ENCODE data around the gene TMTC2. TPM values are rescaled to one million over a fixed set of nuclear protein-coding genes. Genes with fewer than 3 reads are reported as not detected.

Gene TMTC2
- total RNA-seq, 1 experiment from 2014 or later = 10.8 TPM

GRCh38 chr12:83046019-83046418 lies 359.3 kb downstream of the TMTC2 start:
- no peak for DNase-seq (ENCODE audit: extremely low read depth, low read depth)

DNA sequence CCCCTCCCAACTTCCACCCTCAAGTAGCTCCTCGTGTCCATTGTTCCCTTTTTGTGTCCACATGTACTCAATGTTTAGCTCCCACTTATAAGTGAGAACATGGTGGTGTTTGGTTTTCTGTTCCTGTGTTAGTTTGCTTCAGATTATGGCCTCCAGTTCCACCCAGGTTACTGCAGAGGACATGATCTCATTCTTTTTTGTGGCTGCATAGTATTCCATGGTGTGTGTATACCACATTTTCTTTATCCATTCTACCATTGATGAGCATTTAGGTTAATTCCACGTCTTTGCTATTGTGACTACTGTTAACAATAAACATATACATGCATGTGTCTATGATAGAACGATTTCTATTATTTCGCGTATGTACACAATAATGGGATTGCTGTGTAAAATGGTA lies 362.6 kb downstream of the TMTC2 start:
- no peak for DNase-seq (ENCODE audit: extremely low read depth, low read depth)

- no peak for DNase-seq (ENCODE audit: extremely low read depth, low read depth)
Measured at GRCh38 chr12:83052890-83053541, 366.3 kb downstream of the TMTC2 start.

GRCh38 chr12:83057436-83057835 lies 370.7 kb downstream of the TMTC2 start:
- DNase-seq (ENCODE audit: extremely low read depth, low read depth) = no peak

DNA sequence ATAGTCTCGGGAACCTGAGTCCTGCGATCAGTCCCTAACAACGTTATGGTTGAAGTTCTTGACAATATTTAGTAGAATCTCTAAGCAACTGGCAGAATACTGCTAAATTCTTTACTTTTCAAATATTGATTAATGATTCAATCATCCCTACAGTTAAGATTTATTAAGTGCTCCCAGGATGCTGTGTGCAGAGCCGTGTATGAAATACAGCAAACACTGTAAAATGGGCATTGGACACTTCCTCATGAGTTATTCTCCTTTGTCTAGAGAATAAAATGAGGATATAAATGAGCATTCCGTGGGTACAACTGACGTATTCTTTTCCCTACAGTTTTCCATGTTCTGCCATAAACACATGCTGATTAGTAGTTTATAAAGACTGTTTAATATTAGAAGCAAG lies 372.4 kb downstream of the TMTC2 start:
- DNase-seq (ENCODE audit: extremely low read depth, low read depth) = no peak

DNA sequence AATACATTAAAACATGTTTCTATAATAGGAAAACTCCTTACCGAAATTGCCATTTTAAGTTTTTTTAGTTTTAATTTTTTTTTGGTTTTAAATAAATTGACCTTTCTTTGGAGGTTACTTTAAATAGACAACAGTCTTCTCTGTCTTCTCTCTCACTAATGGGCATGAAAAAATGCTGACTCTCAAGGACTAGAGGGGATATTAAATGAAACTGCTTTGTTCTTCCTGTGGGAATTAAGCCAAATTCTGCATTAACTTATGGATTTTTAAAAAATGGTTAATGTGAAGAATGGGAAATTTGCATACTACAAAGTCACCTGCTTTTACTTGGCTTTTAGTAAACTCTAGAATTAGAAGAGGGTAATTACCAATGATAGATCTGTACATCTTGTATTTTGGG lies 378.9 kb downstream of the TMTC2 start:
- DNase-seq (ENCODE audit: extremely low read depth, low read depth) = no peak

DNA sequence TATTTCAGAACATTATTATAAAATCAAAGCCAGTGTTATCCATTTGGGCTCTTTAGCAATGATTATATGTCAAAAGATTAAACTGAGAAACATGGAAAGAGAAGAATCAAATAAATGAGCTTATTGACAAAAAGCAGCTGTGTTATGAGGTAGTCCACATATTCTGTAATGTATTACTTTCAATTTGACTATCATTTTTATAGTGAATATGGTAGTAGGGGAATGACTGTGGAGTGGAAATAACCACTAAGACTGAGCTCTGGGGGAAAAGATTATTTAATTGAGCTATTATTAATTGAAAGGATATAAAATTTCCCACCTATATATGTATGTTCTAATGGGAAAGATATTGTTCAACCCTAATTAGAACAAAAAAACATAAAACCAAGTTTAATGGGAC lies 381.3 kb downstream of the TMTC2 start:
- DNase-seq (ENCODE audit: extremely low read depth, low read depth) = no peak

- no peak for DNase-seq (ENCODE audit: extremely low read depth, low read depth)
Measured at GRCh38 chr12:83074358-83074894, 387.7 kb downstream of the TMTC2 start.

- no peak for DNase-seq (ENCODE audit: extremely low read depth, low read depth)
Measured at GRCh38 chr12:83075471-83075870, 388.8 kb downstream of the TMTC2 start.

GRCh38 chr12:83077041-83077440 lies 390.3 kb downstream of the TMTC2 start:
- DNase-seq (ENCODE audit: extremely low read depth, low read depth) = no peak

DNA sequence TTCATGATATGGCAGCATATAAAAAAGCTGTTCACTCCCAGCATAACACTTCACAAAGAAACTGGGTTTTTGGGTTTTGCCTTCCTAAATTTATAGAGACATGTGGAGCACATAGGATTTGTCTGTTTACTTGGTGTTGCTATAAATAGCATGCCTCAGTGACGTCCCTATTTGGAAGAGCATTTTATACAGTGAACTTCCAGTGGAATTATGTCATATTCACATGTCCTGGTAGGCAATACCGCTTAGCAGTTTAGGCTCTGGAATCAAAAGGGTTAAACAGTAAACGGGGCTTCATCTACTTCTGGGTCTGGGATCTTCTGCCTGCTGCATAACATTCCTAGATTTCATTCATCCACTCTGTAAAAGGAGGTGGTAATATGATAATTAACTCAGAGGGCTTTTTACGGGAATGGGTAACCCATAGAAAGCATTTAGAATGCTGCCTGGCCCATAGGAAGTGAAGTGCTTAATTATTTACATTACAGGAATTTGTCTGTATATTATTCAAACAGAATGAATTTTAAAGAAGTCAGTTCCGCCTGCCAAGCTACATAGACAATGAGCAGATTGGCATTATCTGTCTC lies 396.1 kb downstream of the TMTC2 start:
- no peak for DNase-seq (ENCODE audit: extremely low read depth, low read depth)

DNA sequence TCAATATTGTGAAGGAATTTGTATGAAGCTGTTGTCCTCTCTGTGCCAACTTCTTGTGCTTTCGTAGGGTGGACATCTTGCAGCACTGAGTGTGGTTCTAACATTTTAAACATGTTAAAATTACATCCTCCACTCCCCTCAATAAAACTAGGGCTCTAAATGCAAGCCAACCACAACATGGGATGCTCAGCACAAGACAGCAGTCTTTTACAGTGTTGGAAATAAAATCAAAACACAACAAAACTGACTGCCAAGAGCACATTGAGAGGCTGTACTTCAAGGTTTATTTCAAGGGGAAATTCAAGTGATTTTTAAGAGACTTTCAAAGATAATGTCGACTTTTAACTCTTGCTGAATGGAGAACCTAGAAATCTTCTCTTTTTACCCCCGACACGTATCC lies 396.9 kb downstream of the TMTC2 start:
- DNase-seq (ENCODE audit: extremely low read depth, low read depth) = no peak

GRCh38 chr12:83084516-83085234 lies 398.0 kb downstream of the TMTC2 start:
- no peak for DNase-seq (ENCODE audit: extremely low read depth, low read depth)

- DNase-seq (ENCODE audit: extremely low read depth, low read depth) = no peak
Measured at GRCh38 chr12:83086023-83086422, 399.3 kb downstream of the TMTC2 start.

DNA sequence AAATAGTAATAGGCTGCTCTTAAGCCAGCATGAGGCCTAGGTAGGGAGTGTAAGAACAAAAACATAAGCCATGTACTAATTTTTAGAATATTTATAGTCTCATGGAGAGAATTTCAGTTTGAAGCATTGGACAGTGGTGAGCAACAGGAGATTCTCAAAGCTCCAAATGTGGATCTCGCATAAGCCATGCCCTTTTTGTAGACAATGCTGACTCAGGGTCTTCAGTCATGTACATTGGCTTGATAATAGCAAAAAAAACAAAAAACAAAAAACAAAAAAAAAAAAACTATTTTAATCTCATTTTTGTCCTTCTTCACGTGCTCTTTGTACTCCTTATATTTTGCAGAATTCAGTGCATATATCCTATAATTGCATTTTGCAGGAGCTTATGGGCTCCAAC lies 402.9 kb downstream of the TMTC2 start:
- no peak for DNase-seq (ENCODE audit: extremely low read depth, low read depth)

GRCh38 chr12:83092129-83092528 lies 405.4 kb downstream of the TMTC2 start:
- no peak for DNase-seq (ENCODE audit: extremely low read depth, low read depth)

GRCh38 chr12:83092606-83093005 lies 405.9 kb downstream of the TMTC2 start:
- DNase-seq (ENCODE audit: extremely low read depth, low read depth) = no peak

- DNase-seq (ENCODE audit: extremely low read depth, low read depth) = no peak
Measured at GRCh38 chr12:83093426-83093825, 406.7 kb downstream of the TMTC2 start.

DNA sequence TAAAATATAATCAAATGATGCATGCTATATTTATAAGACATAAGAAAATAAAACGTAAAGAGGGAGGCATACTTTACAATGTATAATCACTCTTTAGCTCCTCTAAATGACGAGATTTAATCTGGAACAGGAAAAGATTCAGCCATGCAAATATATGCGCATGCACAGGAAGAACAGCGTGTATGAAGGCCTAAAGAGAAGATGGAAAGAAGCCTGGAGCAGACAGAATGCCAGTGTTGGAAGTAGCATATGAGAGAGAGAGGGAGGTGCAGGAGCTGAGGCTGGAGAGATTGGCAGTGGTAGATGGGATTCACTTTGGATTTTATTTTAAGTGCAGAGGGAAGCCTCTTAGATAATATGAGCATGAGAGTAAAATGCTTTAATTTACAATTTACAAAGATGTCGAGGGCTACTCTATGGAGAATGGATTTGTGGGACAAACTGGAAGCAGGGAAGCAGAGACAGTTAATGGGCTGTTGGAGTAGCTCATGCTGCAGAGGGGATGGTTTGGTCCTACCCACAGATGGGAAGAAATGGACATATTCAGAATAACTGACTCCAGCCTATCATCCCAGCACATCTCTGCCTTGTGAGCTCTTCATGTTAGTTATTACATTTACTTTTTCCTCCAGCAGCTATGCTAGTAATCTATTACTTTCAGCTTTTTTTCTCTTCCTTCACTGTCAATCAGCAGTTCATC lies 411.1 kb downstream of the TMTC2 start:
- DNase-seq (ENCODE audit: extremely low read depth, low read depth) = no peak

GRCh38 chr12:83099436-83099835 lies 412.7 kb downstream of the TMTC2 start:
- DNase-seq (ENCODE audit: extremely low read depth, low read depth) = no peak

GRCh38 chr12:83102499-83102898 lies 415.8 kb downstream of the TMTC2 start:
- DNase-seq (ENCODE audit: extremely low read depth, low read depth) = no peak

Data from NCI-H460 (cell line).